ENCODE data around the gene CBLB.

- TF ChIP-seq POLR2A (IDR thresholded peaks at IDR 0.05) (no peak), CTCF (IDR thresholded peaks at IDR 0.05) (no peak)
Measured at GRCh38 chr3:105867712-105868430, 941 bp downstream of the CBLB start.

Data from adrenal gland (tissue), 5 donors.